CD14-positive monocyte (primary cell): ENCODE measurements around the gene ZGRF1. TPM values are rescaled to one million over a fixed set of nuclear protein-coding genes. Genes with fewer than 3 reads are reported as not detected.
A peak's percentile ranks its signal among the peaks of the same experiment; 100 is the strongest.

Experiments used
- DNase-seq, 3 donors: peaks; one replicate each; pipeline ENCODE4 v3.0.0-alpha.2; 2011 to 2022
- H2AFZ ChIP-seq: 2 replicates; pipeline ENCODE4 v1.6.0; 2012; ENCODE audit warnings: mild to moderate bottlenecking, low read depth, low read length, inconsistent platforms; ENCODE audit not compliant: insufficient read depth, poor library complexity, severe bottlenecking
- H3K27ac ChIP-seq, 2 donors: 1 replicate in 1 of 2; 2 replicates in 1 of 2; pipeline ENCODE4 v1.5.1; 2012 to 2013; ENCODE audit warnings: low read length in 2 of 2, control low read depth in 1 of 2, inconsistent platforms in 1 of 2, low read depth in 1 of 2, mild to moderate bottlenecking in 1 of 2
- H3K27me3 ChIP-seq, 2 donors: one replicate each; pipeline versions ENCODE4 v1.6.0 to v1.6.1; 2011 to 2013; ENCODE audit warnings: low read length in 2 of 2; ENCODE audit not compliant: control insufficient read depth in 2 of 2, insufficient read depth in 2 of 2
- H3K36me3 ChIP-seq, 2 donors: replicated peaks in 1 of 2; 1 replicate in 1 of 2; 2 replicates in 1 of 2; pipeline versions ENCODE4 v1.5.1 to v1.6.1; 2012 to 2013; ENCODE audit warnings: low read length in 2 of 2, control low read depth in 1 of 2, inconsistent platforms in 1 of 2, mild to moderate bottlenecking in 1 of 2; ENCODE audit not compliant: insufficient read depth in 2 of 2, control insufficient read depth in 1 of 2
- H3K4me1 ChIP-seq, 2 donors: 1 replicate in 1 of 2; 2 replicates in 1 of 2; pipeline versions ENCODE4 v1.5.1 to v1.6.1; 2012 to 2013; ENCODE audit warnings: low read length in 2 of 2, control low read depth in 1 of 2, inconsistent platforms in 1 of 2, mild to moderate bottlenecking in 1 of 2, moderate library complexity in 1 of 2; ENCODE audit not compliant: insufficient read depth in 2 of 2, control insufficient read depth in 1 of 2
- H3K4me2 ChIP-seq: replicated peaks from 2 replicates; pipeline ENCODE3; 2012; ENCODE audit warnings: low read length, moderate library complexity, mild to moderate bottlenecking; ENCODE audit not compliant: poor library complexity, severe bottlenecking; ENCODE audit errors: extremely low read depth
- H3K4me3 ChIP-seq, 3 experiments: fragments of 200-600 bp in 1 of 3; sonication (generic) in 1 of 3; replicated peaks in 1 of 3; 1 replicate in 2 of 3; 2 replicates in 1 of 3; pipeline ENCODE4 v1.5.1; 2011 to 2013; ENCODE audit warnings: low read length in 3 of 3, mild to moderate bottlenecking in 3 of 3, control low read depth in 2 of 3, low read depth in 2 of 3, inconsistent platforms in 1 of 3, moderate library complexity in 1 of 3
- H3K79me2 ChIP-seq: 2 replicates; pipeline ENCODE4 v1.6.0; 2012; ENCODE audit warnings: mild to moderate bottlenecking, control low read depth, inconsistent platforms, low read length, moderate library complexity; ENCODE audit not compliant: insufficient read depth
- H3K9ac ChIP-seq: 2 replicates; pipeline ENCODE4 v1.6.0; 2017; ENCODE audit warnings: low read length, mild to moderate bottlenecking; ENCODE audit not compliant: insufficient read depth, poor library complexity, severe bottlenecking
- H3K9me3 ChIP-seq, 2 donors: replicated peaks in 1 of 2; 1 replicate in 1 of 2; 2 replicates in 1 of 2; pipeline versions ENCODE4 v1.5.1 to v1.6.1; 2012 to 2013; ENCODE audit warnings: low read length in 2 of 2, control low read depth in 1 of 2; ENCODE audit not compliant: control insufficient read depth in 1 of 2, insufficient read depth in 1 of 2
- H4K20me1 ChIP-seq: 2 replicates; pipeline ENCODE4 v1.6.0; 2012; ENCODE audit warnings: mild to moderate bottlenecking, low read length, control low read depth, moderate library complexity; ENCODE audit not compliant: insufficient read depth
- H3K27ac Mint-ChIP-seq, 7 donors: one replicate each; pipeline ENCODE4 v1.8.0; 2020; ENCODE audit warnings: mild to moderate bottlenecking in 7 of 7, mixed read lengths in 7 of 7, moderate library complexity in 6 of 7, inconsistent platforms in 2 of 7
- H3K27me3 Mint-ChIP-seq, 3 donors: one replicate each; pipeline ENCODE4 v1.8.0; 2021 to 2022; ENCODE audit warnings: low read depth in 3 of 3, mild to moderate bottlenecking in 3 of 3, mixed read lengths in 3 of 3, moderate library complexity in 3 of 3, inconsistent platforms in 1 of 3
- H3K36me3 Mint-ChIP-seq, 2 donors: one replicate each; pipeline ENCODE4 v1.8.0; 2020; ENCODE audit warnings: mixed read lengths in 2 of 2, inconsistent platforms in 1 of 2, mild to moderate bottlenecking in 1 of 2
- H3K4me1 Mint-ChIP-seq: one replicate; pipeline ENCODE4 v1.8.0; 2020; ENCODE audit warnings: mild to moderate bottlenecking, mixed read lengths
- H3K4me3 Mint-ChIP-seq, 2 donors: one replicate each; pipeline ENCODE4 v1.8.0; 2020; ENCODE audit warnings: mild to moderate bottlenecking in 2 of 2, mixed read lengths in 2 of 2, moderate library complexity in 1 of 2
- H3K9me3 Mint-ChIP-seq, 7 donors: one replicate each; pipeline ENCODE4 v1.8.0; 2020 to 2022; ENCODE audit warnings: mixed read lengths in 7 of 7, mild to moderate bottlenecking in 6 of 7, moderate library complexity in 6 of 7, inconsistent platforms in 2 of 7
- CTCF ChIP-seq: fragments of 200-600 bp; IDR thresholded peaks from one replicate; pipeline ENCODE4 v1.8.0; 2022; ENCODE audit warnings: antibody characterized with exemption, mild to moderate bottlenecking
- WGBS: methylation state at CpG from one replicate; pipeline ENCODE4 v1.1.5; 2013; ENCODE audit warnings: missing lambda C conversion rate; ENCODE audit not compliant: insufficient coverage; 5-methylcytosine and 5-hydroxymethylcytosine counted together
- intact Hi-C, 2 donors: fragments of 100-400 bp; cut with micrococcal nuclease; formaldehyde crosslinking; loops; one replicate each; pipeline versions ENCODE4 v1.15.0 to v1.15.1; 2023
- polyA plus RNA-seq, 3 donors: library from polyadenylated mRNA; depleted of rRNA in 1 of 3; unstranded in 2 of 3; stranded (reverse) in 1 of 3; fragments of 300-500 nt in 2 of 3; fragments of >200 nt in 1 of 3; fragmentation: Illumina TruSeq in 2 of 3; gene quantifications; 1 replicate in 2 of 3; 2 replicates in 1 of 3; pipeline ENCODE4 v1.2.3, GENCODE V29; 2012 to 2021

The ZGRF1 gene
- polyA plus RNA-seq, 3 donors = 0.81 to 2.9 (median 0.81) TPM

GRCh38 chr4:112513971-112514646 lies 122.6 kb downstream of the ZGRF1 start:
- no peaks in the 10 kb centered on the region for H3K79me2 ChIP-seq
- Mint-ChIP-seq H3K4me3 (peak overlapping the region; percentile 98 to 99), H3K36me3 (peaks cover 3 to 25% of the 10 kb centered on the region in 2 donors), H3K4me1 (peaks cover 65% of the 10 kb centered on the region), H3K27me3 (peaks cover 96 to 98% (median 97%) of the 10 kb centered on the region in 3 donors), H3K27ac (peak overlapping the region in 3 of 7 donors; percentile 3 to 69 (median 48)), H3K9me3 (peaks cover 0 to 50% (median 26%) of the 10 kb centered on the region in 7 donors)
- peak overlapping the region; percentile 92 for H3K4me2 ChIP-seq
- intact Hi-C loops = no loop called here
- no peaks in the 10 kb centered on the region for H4K20me1 ChIP-seq
- H3K9me3 ChIP-seq = peaks cover 0 to 45% of the 10 kb centered on the region in 2 donors
- H3K36me3 ChIP-seq = no peaks in the 10 kb centered on the region
- H2AFZ ChIP-seq = peak overlapping the region; percentile 84
- H3K9ac ChIP-seq = no peak overlapping the region
- no peak overlapping the region for H3K27ac ChIP-seq
- peak overlapping the region in 1 of 3 experiments; percentile 80 for H3K4me3 ChIP-seq
- no peak for DNase-seq
- TF ChIP-seq CTCF = no peak
- 0% methylated on average over 6 of the region's 15 CpGs for WGBS
- peaks cover 50 to 60% of the 10 kb centered on the region in 2 donors for H3K4me1 ChIP-seq
- peaks cover 93 to 99% of the 10 kb centered on the region in 2 donors for H3K27me3 ChIP-seq

GRCh38 chr4:112511803-112512118 lies 124.9 kb downstream of the ZGRF1 start:
- intact Hi-C loops = no loop called here
- Histone ChIP-seq H3K9ac (no peak overlapping the region), H2AFZ (no peak overlapping the region), H3K4me3 (no peak overlapping the region), H3K9me3 (peaks cover 0 to 45% of the 10 kb centered on the region in 2 donors), H3K36me3 (no peaks in the 10 kb centered on the region), H4K20me1 (no peaks in the 10 kb centered on the region), H3K27me3 (peaks cover 89 to 98% of the 10 kb centered on the region in 2 donors), H3K4me1 (peaks cover 41 to 52% of the 10 kb centered on the region in 2 donors), H3K79me2 (no peaks in the 10 kb centered on the region), H3K4me2 (no peak overlapping the region), H3K27ac (no peak overlapping the region)
- peaks cover 0 to 37% (median 21%) of the 10 kb centered on the region in 7 donors for H3K9me3 Mint-ChIP-seq
- peaks cover 95 to 98% (median 97%) of the 10 kb centered on the region in 3 donors for H3K27me3 Mint-ChIP-seq
- H3K4me1 Mint-ChIP-seq = peaks cover 51% of the 10 kb centered on the region
- H3K36me3 Mint-ChIP-seq = peaks cover 3 to 16% of the 10 kb centered on the region in 2 donors
- no peak overlapping the region for H3K27ac Mint-ChIP-seq
- H3K4me3 Mint-ChIP-seq = peak overlapping the region in 1 of 2 donors; percentile 75
- DNase-seq = no peak
- no peak for TF ChIP-seq CTCF
- 62% methylated on average over 2 of the region's 4 CpGs for WGBS
